Measurements from ENCODE around the gene FBXO42.

The FBXO42 gene

GRCh38 chr1:16351994-16352841 lies at the start of gene FBXO42:
FBXO42 (minus strand) TSS chr1:16352480; CDS start chr1:16315418, 37,062 bp downstream.
- DNase-seq, result peak; percentile 95

GRCh38 chr1:16398371-16398953 lies 46.2 kb upstream of the FBXO42 start:
- no peak for DNase-seq

DNA sequence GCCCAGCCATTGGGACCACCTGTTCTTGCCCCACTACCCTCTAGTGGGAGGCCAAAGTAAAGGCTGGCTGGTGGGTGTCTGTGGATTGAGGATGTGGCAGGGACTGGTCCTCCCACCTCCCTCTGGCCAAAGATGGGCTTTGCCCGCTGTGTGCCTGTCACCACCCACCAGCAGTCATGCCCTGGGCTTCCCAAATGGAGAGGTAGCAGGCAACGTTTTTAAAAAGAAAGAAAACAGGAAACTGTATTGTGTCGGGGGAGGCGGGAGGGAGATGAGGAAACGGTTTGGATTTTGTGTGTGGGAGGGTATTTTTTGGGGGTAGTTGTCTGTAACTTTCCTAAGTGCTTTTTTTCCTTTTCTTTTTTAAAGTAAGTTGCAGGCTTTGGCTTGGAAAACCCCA lies 44.8 kb upstream of the FBXO42 start:
- DNase-seq, result no peak

DNA sequence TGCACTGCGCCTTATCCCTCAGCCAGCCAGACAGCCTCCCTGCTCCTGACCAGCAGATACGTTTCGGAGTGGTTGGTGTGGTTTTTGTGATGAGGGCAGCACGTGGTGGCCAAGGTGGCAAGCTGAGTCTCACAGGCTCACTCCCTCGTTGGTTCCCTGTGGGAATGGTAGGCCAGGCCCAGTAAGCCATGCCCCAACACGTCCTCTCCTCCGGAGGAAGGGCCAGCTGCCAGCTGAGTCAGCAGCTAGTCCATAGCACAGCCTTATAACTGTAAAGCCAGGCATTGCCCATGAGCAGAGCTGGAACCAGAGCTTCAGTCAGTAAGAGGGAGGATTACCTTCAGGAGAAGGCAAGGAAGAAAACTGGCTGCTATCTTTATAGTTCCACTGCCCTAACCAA lies 44.3 kb upstream of the FBXO42 start:
- DNase-seq, result no peak

GRCh38 chr1:16394977-16395376 lies 42.7 kb upstream of the FBXO42 start:
- DNase-seq, result no peak

- DNase-seq, result no peak
These were observed 41.6 kb upstream of the FBXO42 start for GRCh38 chr1:16393570-16394521.

GRCh38 chr1:16392740-16393569 lies 40.7 kb upstream of the FBXO42 start:
- DNase-seq, result no peak

DNA sequence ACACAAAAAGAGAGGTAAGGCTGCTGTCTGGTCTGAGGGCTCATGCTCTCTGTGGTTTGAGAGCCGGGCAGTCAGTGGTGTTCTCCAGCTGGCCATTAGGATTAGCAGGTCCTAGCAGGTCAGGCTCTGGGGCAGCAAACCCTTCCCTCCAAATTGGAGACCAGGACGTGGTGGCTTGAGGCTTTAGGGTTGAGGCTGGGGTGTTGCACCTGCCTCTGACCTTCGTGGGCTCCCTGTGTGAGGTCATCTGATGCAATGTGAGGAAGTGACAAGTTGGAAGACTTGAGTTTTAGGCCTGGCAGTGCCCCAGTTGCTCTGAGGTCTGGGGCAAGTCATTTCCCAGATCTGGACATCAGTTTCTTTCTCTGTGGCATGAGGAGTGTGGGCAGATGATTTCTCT lies 39.1 kb upstream of the FBXO42 start:
- DNase-seq, result no peak

DNA sequence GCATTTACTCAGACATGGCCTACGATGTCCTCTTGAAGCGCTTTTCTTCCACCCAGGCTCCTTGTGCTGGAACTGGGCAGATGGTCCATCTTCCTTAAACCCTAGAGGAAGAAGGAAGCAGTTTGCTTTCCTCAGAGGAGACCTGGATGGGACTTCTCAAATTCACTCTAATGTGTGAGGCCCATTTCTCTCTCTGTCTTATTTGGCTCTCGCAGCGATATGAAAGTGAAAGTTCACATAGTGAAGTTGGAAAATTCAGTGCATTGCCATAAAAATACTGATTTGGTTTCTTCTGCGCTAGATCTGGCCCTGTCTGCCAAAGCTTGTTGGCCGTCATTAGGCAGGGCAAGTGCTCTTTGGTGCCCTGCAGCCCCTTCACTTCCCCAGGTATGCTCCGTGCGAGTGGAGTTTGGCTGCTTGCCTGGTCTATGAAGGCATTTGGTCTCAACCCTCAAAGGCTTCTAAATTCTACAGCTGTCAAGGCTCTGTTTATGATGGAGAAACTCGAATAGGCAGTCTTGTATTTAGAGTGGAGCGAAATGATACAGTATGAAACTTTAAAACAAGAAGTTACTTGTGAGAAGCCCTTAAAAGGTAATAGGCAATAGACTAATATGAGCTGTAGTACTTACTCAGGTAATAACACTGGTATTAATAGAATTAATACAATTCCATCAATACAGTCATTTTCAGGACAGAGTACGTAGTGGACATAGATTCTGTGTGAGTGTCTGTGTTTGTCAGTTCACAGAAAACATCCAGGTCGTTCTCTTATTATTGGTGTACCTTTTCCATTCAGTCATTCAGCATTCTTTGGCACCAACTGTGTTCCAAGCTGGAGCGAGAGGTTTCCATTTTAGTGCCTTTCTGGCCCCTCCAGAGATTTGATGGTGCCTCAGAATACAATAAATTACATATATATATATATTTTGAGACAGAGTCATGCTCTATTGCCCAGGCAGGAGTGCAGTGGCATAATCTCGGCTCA lies 35.2 kb upstream of the FBXO42 start:
- peak; percentile 30 for DNase-seq

GRCh38 chr1:16386454-16387113 lies 34.3 kb upstream of the FBXO42 start:
- peak; percentile 21 for DNase-seq

- DNase-seq, result no peak
These were observed 33.6 kb upstream of the FBXO42 start for GRCh38 chr1:16385659-16386453.

DNA sequence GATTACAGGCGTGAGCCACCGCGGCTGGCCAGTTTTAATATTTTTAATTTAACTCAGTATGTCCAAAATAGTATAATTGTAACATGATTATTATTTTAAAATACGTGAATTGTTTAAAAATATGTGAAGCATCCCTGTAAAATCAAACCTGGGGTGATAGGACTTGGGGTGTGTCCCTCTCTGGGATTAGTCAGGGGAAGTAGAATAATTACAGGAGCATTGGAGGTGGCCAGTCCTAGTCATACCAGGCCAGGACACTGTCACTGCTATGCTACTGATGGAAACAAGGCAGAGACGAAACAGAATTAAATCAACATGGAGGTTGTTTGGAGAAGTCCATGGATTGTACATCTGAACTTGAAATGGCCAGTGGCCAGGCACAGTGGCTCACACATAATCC lies 31.6 kb upstream of the FBXO42 start:
- DNase-seq, result no peak

GRCh38 chr1:16380868-16381267 lies 28.6 kb upstream of the FBXO42 start:
- no peak for DNase-seq

DNA sequence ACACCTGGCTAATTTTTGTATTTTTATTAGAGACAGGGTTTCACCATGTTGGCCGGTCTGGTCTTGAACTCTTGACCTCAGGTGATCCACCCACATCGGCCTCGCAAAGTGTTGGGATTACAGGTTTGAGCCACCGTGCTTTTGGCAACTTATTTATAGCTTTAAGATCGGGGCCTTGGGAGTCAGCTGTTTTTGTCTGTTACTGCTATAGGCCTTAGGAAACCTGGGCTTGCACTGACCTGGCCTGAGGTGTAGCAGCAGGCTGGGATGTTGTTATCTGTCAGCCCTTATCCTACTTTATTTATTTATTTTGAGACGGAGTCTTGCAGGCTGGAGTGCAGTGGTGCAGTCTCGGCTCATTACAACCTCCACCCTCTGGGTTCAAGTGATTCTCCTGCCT lies 26.2 kb upstream of the FBXO42 start:
- DNase-seq, result no peak

DNA sequence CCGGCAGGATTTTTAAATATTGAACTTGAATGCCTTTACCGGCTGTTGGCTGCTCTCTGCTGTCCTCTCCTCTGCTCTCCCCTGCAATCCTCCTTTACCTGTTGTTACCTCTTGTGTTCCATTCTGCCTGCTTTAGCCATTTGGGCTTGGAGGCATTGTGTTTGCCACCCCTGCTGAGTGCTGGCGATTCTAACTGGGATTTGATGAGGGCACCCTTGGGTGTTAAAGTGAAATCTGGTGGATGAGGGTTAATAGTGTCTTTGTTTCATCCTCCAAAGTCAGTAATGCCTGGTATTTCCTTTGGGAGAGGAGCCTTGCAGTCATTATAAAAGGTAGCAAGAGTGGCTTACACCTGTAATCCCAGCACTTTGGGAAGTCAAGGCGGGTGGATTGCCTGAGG lies 24.7 kb upstream of the FBXO42 start:
- DNase-seq, result no peak

DNA sequence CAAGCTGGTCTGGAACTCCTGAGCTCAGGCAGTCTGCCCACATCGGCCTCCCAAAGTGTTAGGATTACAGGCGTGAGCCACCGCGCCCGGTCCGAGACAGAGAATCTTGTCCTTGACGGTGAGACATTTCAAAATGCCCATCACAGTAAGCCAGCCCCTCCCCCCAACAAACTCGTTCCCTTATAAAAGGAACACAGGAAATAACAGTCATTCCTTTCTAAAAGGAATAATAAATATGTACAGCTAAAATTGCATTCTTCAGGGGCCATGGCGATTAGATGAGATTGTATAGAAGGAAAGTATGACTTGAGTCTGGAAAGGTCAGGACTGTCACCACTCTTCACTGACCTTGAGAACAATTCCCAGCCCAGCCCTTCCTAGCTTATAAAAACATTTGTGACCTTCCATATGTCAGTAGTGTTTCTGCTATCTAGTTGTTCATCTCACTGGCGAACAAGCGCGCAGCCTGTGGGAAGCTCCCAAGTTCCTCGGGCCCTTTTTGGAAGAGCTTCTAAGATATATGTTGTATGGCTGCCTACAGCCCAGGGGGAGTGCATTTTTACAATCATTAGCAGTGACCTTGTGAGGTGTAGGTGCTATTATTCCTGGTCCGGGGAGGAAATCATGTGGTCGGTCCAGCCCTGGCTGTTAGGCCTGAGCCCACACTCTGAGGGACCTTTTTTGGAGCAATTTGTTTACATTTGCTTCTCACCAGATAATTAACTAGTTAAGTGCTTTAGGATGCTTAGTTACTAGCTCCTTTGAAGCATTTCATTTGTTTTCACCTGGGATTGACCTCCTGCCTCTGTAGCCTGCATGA lies 23.5 kb upstream of the FBXO42 start:
- no peak for DNase-seq

DNA sequence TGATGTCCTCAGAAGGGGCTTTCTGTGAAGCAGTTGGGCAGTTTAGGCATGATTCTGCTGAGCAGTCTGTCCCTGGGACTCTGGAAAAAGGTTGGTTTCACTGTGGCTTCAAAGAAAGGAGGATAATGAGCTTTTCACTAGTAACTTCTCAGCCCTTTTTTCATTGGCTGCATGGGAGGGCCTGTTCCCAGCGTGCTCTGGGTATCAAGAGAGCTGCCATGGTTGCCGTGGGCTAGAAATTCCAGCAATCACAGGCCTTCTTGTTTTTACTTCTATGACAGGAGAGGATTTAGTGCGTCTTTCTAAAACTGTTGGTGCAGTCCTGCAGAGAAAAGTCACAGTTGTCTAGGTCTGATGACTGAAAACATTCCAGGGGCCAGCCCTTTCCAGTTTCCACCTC lies 22.0 kb upstream of the FBXO42 start:
- no peak for DNase-seq

- DNase-seq, result no peak
These were observed 20.4 kb upstream of the FBXO42 start for GRCh38 chr1:16372535-16373285.

Data from CD4-positive, alpha-beta T cell treated with Interleukin-10 for 1 hour (primary cell).